ENCODE measurements around the gene AK4. TPM values are rescaled to one million over a fixed set of nuclear protein-coding genes. Genes with fewer than 3 reads are reported as not detected.

The AK4 gene
- polyA plus RNA-seq, 2 of the 4 experiments (the other 2 are of a cell fraction) = 10.6 to 25.9 TPM

DNA sequence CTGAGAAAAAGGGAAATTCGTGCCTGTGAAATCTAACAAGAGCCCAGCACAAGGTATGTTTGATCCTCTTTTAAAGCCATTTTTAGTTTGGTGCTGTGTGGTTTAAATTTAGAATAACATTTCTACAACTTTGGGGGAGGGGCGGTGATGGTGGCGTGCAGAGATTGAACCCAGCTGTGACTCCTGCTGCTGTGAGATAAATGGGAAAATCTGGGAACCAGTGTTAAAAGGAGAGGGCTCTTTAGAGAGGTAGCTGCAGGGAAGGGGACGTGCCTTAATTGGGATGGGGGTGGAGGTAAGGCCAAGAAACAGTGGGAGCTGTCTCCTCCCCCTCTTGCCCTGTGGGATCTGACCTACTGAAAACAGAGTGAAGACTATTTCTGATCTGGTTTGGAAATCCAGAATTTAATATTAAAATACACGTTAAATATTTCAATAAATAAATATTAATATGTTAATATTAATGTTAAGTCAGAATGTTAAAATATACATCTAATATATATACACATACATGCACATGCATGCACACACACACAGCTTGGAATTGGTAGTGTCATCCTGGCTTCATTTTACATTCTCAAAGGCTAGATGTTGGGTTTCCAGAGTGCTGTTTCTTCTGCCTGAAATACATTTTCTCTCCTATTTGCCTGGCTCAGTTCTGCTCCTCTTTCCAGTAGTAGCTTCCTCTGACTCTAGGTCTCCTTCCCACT is 131.2 kb downstream of the AK4 start:
- POLR2A ChIA-PET = no interaction called here
- ATAC-seq (no peak), DNase-seq (ENCODE audit: low read depth in 1 of 2, low spot score in 1 of 2) (no peak), FAIRE-seq (no peak)
- TF ChIP-seq RNF2 (IDR thresholded peaks at IDR 0.05; ENCODE audit: borderline replicate concordance, low read depth) (no peak), CHD4 (IDR thresholded peaks at IDR 0.05; ENCODE audit: borderline replicate concordance) (no peak), CBX2 (IDR thresholded peaks at IDR 0.05; ENCODE audit: borderline replicate concordance, low read depth) (no peak), KDM1A (IDR thresholded peaks at IDR 0.05; ENCODE audit: low read depth) (no peak), BHLHE40 (IDR thresholded peaks at IDR 0.05; ENCODE audit: low read depth, low read length) (no peak), ELK1 (IDR thresholded peaks at IDR 0.05; ENCODE audit: low read depth, low read length) (no peak), REST (IDR thresholded peaks at IDR 0.05) (no peak), HEYL (CRISPR knock-in tag; IDR thresholded peaks at IDR 0.05) (no peak), FOXS1 (CRISPR knock-in tag; IDR thresholded peaks at IDR 0.05) (no peak), NFE2L2 (conservative IDR thresholded peaks at IDR 0.05; ENCODE audit: low read length) (no peak), RARB (CRISPR knock-in tag; IDR thresholded peaks at IDR 0.05) (no peak), KDM5A (IDR thresholded peaks at IDR 0.05) (no peak), JUNB (IDR thresholded peaks at IDR 0.05) (no peak), EHF (CRISPR knock-in tag; IDR thresholded peaks at IDR 0.05) (no peak), ZNF302 (CRISPR knock-in tag; IDR thresholded peaks at IDR 0.05) (no peak), SREBF2 (IDR thresholded peaks at IDR 0.05) (no peak), ZFP36 (IDR thresholded peaks at IDR 0.05; ENCODE audit: borderline replicate concordance, partially characterized antibody) (no peak), ZSCAN20 (CRISPR knock-in tag; IDR thresholded peaks at IDR 0.05) (no peak), RFX5 (IDR thresholded peaks at IDR 0.05) (no peak)
- TF ChIP-seq, protein P1, sequence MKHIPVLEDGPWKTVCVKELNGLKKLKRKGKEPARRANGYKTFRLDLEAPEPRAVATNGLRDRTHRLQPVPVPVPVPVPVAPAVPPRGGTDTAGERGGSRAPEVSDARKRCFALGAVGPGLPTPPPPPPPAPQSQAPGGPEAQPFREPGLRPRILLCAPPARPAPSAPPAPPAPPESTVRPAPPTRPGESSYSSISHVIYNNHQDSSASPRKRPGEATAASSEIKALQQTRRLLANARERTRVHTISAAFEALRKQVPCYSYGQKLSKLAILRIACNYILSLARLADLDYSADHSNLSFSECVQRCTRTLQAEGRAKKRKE (CRISPR knock-in tag; IDR thresholded peaks at IDR 0.05; ENCODE audit: low read depth) = no peak
- H3K4me3 ChIP-seq = no peak overlapping the region
- peaks cover 19% of the 10 kb centered on the region for H3K4me1 ChIP-seq
- CTCF ChIA-PET = no interaction called here
- no peak overlapping the region for H3K27ac ChIP-seq
- H3K4me2 ChIP-seq = no peak overlapping the region
- 73% methylated on average over 5 of the region's 5 CpGs for WGBS (ENCODE audit: missing lambda C conversion rate)
- no peaks in the 10 kb centered on the region for H3K9me3 ChIP-seq

Small RNA genes within 50 kb of the gene (small RNA-seq; reads per million reads assigned to genes)
- gene RPS29P7 = 0 reads per million in 6 experiments

Other genes starting within 250 kb of the AK4 start
- gene JAK1, start 181.7 kb upstream of the AK4 start, polyA plus RNA-seq (2011; rRNA removed) = 156 and 159 TPM in 2 replicates
- 110 to 123 TPM (median 114 TPM) in 3 replicates for gene JAK1, start 181.7 kb upstream of the AK4 start, polyA plus RNA-seq (2017; fragmentation: RNase III; extraction: RNeasy Plus Mini Kit Qiagen cat#74134 plus additional on column Dnase treatment)
- gene DNAJC6, start 161.3 kb downstream of the AK4 start, polyA plus RNA-seq (2011; rRNA removed) = 5.0 and 6.6 TPM in 2 replicates
- gene DNAJC6, start 161.3 kb downstream of the AK4 start, polyA plus RNA-seq (2017; fragmentation: RNase III; extraction: RNeasy Plus Mini Kit Qiagen cat#74134 plus additional on column Dnase treatment) = 2.8 to 3.0 TPM (median 2.9 TPM) in 3 replicates